ENCODE measurements around the gene PLCB1. TPM values are rescaled to one million over a fixed set of nuclear protein-coding genes. Genes with fewer than 3 reads are reported as not detected.

The PLCB1 gene
- total RNA-seq, 1 experiment from 2014 or later, result 6.0 TPM

DNA sequence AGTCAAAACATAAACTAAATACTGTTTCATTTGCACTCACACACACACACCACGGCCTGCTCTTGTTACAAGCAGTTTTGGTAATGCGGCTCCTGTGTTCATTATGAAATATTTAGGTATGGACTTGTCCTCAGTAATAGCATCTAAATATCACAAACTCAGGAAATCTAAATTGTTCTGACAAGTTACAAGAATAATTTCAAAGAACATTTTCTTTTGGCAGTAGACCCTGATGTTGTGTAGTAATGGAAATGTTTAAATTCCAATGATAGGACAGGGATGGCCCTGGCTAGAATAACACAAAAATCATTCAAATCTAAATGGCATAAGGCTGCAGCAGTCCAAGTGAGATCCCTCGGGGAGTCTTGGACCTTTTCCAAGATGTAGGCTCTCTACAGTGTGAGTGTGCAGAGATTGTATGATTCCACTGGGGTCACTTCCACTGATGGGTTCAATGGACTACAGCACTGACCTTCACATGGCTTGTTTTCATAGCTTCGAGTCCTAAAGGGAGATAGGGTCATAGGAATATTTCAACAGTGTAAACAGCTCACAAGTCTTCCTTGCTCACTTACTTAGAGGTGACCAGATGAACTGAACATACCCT, 726.2 kb downstream of the PLCB1 start:
- intact Hi-C loops (cut with micrococcal nuclease; ENCODE audit: unreplicated experiment), result loop anchor here (10.0 kb wide), 1 partner anchor 317 kb away; no protein-coding TSS in a partner anchor
- Mint-ChIP-seq H3K27me3 (ENCODE audit: unreplicated experiment) (no peaks in the 10 kb centered on the region), H3K27ac (ENCODE audit: unreplicated experiment) (no peak overlapping the region), H3K9me3 (ENCODE audit: low read depth, unreplicated experiment) (no peaks in the 10 kb centered on the region), H3K36me3 (ENCODE audit: insufficient read depth, unreplicated experiment) (no peaks in the 10 kb centered on the region), H3K4me3 (ENCODE audit: low read depth, unreplicated experiment) (no peak overlapping the region), H3K4me1 (ENCODE audit: low read depth, unreplicated experiment) (no peaks in the 10 kb centered on the region)
- TF ChIP-seq, protein P1, sequence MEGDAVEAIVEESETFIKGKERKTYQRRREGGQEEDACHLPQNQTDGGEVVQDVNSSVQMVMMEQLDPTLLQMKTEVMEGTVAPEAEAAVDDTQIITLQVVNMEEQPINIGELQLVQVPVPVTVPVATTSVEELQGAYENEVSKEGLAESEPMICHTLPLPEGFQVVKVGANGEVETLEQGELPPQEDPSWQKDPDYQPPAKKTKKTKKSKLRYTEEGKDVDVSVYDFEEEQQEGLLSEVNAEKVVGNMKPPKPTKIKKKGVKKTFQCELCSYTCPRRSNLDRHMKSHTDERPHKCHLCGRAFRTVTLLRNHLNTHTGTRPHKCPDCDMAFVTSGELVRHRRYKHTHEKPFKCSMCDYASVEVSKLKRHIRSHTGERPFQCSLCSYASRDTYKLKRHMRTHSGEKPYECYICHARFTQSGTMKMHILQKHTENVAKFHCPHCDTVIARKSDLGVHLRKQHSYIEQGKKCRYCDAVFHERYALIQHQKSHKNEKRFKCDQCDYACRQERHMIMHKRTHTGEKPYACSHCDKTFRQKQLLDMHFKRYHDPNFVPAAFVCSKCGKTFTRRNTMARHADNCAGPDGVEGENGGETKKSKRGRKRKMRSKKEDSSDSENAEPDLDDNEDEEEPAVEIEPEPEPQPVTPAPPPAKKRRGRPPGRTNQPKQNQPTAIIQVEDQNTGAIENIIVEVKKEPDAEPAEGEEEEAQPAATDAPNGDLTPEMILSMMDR (IDR thresholded peaks at IDR 0.05; ENCODE audit: unreplicated experiment), result no peak
- CTCF ChIA-PET, result no interaction called here
- no peak for DNase-seq
- no TSS peak for BruUV-seq (replicated peaks)

DNA sequence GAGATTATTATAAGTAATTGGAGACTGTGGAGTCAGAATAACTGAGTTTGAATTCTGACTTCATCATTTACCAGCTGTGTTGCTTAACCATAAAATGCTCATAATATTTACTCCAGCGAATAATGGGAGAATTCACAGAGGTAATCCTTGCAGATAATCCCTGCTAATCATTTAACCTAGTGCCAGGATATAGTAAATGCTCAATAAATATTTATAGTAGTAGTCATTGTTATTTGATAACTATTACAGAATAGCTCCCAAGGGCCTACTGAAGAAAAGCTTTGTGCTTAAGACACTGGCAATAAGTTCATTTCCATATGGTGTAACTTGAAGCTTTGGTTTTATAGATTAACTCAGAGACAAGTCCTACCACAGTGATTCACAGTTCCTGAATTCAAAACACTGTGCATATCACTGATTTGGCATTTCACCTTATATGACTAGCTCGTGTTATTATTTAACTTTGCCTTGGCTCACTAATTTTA, 728.0 kb downstream of the PLCB1 start:
- CTCF ChIA-PET, result interaction anchor here (0.5 to 1.3 kb wide), 6 partner anchors 20 to 846 kb away, joined by 3 to 4 read pairs (median 3); partner anchors contain the start of gene PLCB4
- no TSS peak for BruUV-seq (replicated peaks)
- TF ChIP-seq, protein P1 (IDR thresholded peaks at IDR 0.05; ENCODE audit: unreplicated experiment), result no peak
- intact Hi-C loops (cut with micrococcal nuclease; ENCODE audit: unreplicated experiment), result no loop called here
- Mint-ChIP-seq H3K4me3 (ENCODE audit: low read depth, unreplicated experiment) (no peak overlapping the region), H3K4me1 (ENCODE audit: low read depth, unreplicated experiment) (no peaks in the 10 kb centered on the region), H3K27me3 (ENCODE audit: unreplicated experiment) (no peaks in the 10 kb centered on the region), H3K9me3 (ENCODE audit: low read depth, unreplicated experiment) (no peaks in the 10 kb centered on the region), H3K27ac (ENCODE audit: unreplicated experiment) (no peak overlapping the region), H3K36me3 (ENCODE audit: insufficient read depth, unreplicated experiment) (no peaks in the 10 kb centered on the region)
- DNase-seq, result no peak

DNA sequence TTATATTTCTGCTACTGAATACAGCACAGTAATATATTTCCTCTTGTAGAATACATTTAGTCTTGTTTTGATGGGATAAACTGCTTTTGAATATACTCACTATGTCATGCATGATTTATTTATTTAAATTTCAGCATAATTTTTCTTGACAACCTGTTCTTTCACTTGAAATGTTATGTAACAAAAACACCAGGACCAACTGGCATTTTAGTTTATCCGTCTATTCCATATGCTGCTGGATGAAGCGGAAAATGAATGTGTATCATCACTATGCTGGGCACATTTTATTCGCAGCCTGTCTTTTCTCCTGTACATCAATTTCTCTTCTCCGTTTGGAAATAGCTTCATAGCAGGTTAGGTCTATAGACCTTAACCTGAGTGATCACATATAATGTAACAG, 730.0 kb downstream of the PLCB1 start:
- Mint-ChIP-seq H3K27me3 (ENCODE audit: unreplicated experiment) (no peaks in the 10 kb centered on the region), H3K27ac (ENCODE audit: unreplicated experiment) (no peak overlapping the region), H3K36me3 (ENCODE audit: insufficient read depth, unreplicated experiment) (no peaks in the 10 kb centered on the region), H3K9me3 (ENCODE audit: low read depth, unreplicated experiment) (no peaks in the 10 kb centered on the region), H3K4me1 (ENCODE audit: low read depth, unreplicated experiment) (no peaks in the 10 kb centered on the region), H3K4me3 (ENCODE audit: low read depth, unreplicated experiment) (no peak overlapping the region)
- BruUV-seq (replicated peaks), result no TSS peak
- CTCF ChIA-PET, result no interaction called here
- intact Hi-C loops (cut with micrococcal nuclease; ENCODE audit: unreplicated experiment), result no loop called here
- TF ChIP-seq, protein P1 (IDR thresholded peaks at IDR 0.05; ENCODE audit: unreplicated experiment), result no peak
- no peak for DNase-seq

DNA sequence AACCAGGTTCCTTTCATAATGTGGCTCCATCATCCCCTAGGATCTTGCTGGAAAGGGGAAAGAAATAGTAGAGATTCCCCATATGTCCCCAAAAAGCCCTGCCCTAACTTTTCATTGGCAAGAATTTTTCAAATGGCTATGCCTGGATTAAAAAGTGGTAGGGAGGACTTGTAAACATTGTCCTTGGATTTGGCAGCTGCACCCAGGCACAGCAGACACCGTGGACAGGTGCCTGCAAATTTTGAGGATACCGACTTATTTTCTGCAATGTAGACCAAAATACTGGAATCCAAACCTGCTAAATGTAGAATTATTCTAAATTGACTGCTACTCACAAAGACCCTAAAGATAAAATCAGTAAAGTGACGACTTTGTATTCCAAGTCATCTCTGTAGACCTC, 733.6 kb downstream of the PLCB1 start:
- Mint-ChIP-seq H3K27ac (ENCODE audit: unreplicated experiment) (no peak overlapping the region), H3K27me3 (ENCODE audit: unreplicated experiment) (no peaks in the 10 kb centered on the region), H3K9me3 (ENCODE audit: low read depth, unreplicated experiment) (no peaks in the 10 kb centered on the region), H3K36me3 (ENCODE audit: insufficient read depth, unreplicated experiment) (no peaks in the 10 kb centered on the region), H3K4me3 (ENCODE audit: low read depth, unreplicated experiment) (no peak overlapping the region), H3K4me1 (ENCODE audit: low read depth, unreplicated experiment) (peaks cover 12% of the 10 kb centered on the region)
- CTCF ChIA-PET, result no interaction called here
- TF ChIP-seq, protein P1 (IDR thresholded peaks at IDR 0.05; ENCODE audit: unreplicated experiment), result no peak
- BruUV-seq (replicated peaks), result no TSS peak
- intact Hi-C loops (cut with micrococcal nuclease; ENCODE audit: unreplicated experiment), result no loop called here
- no peak for DNase-seq

Data from Calu3 (cell line).